Stimulated activated CD4-positive, alpha-beta T cell treated with anti-CD3 and anti-CD28 coated beads, Interleukin-2, amount 100 ng/mL, for 48 hours (primary cell): ENCODE data around the gene MRPL38.
"Not testable (repeated sequence)": the region's sequence is repeated elsewhere in the genome, so short reads cannot be mapped to it uniquely, and the experiment has no call there.

Source experiments
- DNase-seq, 2 donors: peaks; one replicate each; pipeline ENCODE4 v3.0.0-alpha.2; 2020

MRPL38 gene

DNA sequence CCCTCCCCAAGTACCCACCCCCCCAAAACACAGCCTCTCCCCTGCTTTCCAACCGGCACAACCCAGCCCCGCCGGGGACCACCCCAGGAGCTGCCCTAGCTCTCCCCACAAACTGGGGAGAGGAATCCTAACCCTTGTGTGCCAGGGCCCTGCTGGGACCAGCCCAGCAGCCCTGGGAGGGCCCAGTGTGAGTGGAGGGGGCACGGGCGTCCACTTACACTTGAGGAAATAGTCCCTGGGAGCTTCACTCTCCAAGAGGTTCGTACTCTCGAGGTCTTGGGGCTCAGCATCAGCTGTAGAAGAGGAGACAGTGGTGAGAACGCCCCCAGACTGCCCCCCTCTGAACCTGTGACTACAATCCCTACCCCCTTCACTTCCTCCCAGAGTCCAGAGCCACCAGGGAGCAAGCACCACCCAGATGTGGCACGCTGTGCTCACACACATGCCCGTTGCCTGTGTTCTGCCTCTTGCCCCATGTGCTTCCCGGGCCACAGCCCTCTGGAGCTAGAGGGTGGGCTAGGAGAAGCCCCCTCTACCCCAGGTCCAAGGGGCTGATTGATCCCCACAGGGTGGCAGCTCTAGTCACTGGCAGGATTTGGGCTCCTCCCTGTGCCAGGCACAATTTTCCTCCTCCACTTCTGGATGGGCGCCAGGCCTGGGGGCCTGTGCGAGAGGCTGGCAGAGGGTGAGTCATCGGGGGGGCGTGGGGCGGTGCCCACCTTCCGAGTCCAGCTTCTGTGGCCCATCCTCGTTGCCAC is 29.3 kb downstream of the MRPL38 start:
- DNase-seq, result no peak

DNA sequence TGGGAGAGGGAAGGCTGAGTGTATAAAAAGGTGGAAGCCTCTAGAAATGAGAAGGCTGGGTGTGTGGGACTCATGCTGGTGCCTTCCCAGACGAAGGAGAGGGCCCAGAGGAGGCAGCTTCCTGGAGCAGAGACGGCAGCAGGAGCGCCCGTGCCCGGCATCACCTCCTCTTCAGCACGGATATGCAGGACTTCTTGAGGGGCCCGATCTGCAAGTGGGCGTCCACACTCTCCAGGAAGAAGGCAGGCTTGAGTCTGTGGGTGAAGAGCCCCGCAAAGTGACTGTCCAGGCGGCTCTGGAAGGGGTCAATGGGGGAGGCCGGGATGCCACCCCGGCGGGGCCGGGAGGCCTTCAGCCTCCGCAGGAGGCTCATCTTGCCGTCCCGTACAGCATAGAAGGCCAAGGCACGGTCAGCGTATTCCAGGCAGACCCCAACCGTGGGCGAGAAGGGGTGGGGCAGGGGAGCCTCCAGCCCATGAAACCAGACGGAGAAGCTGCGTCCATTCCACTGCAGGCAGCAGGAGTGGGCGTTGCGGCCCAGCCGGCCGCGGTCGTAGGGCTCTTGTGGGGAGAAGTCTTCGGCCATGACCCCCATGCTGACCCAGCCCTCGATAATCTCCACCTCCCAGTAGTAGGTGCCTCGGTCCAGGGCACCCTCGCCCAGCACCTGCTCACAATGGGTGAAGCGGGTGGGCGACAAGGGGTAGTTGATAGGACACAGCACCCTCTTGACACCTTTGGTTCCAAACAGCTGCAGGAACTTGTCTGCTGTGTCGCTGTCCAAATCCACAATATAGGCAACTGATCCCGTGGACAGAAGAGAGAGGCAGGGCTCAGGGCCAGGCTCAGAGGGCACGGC is 30.1 kb downstream of the MRPL38 start:
- DNase-seq, result no peak

DNA sequence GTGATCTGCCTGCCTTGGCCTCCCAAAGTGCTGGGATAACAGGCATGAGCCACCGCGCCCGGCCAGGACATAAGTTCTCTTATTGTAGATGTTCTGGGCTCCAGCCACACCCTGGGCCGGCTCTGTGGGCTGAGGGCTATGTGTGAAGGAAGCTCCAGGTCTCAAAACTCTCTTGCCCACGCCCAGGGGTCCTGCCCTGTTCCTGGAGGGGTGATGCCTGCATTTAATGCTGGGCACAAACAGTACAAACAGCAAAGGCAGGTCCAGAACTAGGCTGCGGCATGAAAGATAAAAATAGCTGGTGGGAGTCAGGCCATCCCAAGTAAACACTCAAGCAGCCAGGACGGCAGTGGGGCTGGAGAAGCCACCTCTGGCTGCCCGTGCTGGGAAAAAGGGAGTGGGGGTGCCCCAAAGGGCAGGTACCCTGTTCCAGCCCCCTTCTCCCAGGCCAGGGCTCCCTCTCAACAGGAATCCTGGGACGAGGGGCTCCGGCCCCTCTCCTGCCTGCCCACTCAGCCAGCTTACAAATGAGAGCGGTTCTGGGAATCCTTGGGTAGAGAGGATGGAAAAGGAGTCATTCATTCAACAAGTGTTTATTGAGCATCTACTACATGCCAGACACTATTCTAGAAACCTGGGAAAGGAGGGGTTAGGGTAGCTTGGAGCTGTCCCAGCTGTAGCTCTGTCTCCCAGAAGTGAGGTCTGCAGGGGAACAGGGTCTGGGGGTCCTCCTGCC is 30.9 kb downstream of the MRPL38 start:
- DNase-seq, result no peak

DNA sequence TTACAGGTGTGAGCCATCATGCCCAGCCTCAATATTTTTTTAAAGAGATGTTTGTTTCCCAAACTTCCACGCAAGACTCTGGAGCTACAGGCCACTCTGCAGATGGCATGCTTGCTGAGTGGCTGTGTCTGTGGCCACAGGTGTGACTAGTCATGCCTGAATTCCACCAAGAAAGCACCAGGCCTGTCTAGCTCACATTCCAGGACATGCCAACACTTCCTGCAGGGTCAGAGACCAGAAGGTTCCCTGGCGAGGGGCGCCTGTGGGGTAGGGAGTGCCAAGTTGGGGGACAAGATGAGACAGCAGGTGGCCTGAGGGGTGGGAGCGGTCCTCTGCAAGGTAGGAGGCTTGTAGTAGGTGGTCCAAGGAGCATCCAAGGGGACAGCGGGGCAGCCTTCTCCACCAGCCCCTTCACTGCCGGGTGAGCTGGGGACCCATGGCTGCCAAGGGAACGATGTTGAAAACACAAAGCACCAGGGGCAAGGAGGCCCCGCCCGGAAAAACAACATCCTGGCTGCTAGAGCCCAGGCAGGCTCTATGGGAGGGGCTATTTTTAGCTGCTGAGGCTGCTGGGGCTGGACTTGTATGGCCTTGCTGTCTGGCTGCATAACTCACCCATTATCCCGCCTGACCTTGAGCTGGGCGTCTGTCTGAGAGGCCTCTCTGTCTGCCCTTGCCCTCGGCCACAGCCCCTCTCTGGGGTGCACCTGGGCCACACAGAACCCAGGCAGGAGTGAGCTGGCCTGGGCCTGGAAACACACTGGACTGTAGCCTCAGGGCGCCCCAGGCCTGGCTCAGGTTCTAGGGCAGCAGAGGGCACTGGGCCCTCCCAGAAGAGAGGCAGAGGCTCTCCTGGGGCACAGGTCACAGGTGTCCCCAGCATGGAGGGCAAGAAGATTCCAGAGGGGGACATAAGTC is 32.0 kb downstream of the MRPL38 start:
- DNase-seq, result no peak

DNA sequence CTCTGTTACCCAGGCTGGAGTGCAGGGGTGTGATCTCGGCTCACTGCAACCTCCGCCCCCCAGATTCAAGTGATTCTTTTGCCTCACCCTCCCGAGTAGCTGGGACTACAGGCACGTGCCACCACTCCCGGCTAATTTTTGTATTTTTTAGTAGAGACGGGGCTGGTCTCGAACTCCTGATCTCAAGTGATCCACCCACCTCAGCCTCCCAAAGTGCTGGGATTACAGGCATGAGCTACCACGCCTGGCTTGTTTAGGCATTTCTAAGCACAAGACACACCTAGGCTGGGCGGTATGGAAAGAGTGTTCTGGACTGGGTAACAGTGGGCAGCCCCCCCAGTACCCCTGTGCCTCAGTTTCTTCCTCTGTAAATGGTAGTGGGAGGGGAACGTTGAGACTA is 34.5 kb downstream of the MRPL38 start:
- DNase-seq, result not testable (repeated sequence)

DNA sequence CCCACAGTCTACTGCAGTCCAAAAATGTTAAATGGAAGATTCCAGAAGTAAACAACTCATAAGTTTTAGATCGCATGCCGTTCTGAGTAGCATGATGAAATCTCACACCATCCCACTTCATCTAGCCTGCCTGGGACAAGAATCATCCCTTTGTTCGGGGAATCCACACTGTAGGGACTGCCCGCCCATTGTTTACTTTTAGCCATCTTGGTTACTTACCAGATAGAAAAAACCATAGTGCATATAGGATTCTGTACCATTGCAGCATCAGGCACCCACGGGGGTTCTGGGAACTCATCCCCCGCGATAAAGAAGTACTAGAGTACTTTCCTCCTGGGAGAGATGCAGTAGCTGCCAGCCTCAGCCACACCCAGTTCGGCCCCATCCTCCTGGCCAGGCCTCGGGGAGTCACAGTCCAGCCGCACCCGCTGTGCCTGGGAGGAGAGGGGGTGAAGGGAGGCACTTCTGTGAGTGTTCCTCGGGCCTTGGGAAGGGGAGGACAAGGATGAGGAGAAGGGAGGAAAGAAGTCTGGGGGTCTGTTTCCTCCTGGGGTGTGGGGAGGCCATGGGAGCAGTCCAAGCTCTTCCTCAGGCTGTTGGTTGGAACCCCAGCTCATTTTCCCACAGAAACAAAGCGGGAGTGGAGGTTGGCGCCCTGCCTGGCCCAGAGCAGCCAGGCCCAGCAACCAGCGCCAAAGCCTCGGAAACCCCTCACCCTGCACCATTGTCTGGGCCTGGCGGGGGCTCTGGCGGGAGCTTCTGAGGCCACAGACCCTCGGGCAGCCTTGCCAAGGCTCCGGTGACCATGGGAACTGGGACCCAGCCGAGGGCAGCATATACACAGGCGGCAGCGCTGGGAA is 35.2 kb downstream of the MRPL38 start:
- DNase-seq, result no peak

DNA sequence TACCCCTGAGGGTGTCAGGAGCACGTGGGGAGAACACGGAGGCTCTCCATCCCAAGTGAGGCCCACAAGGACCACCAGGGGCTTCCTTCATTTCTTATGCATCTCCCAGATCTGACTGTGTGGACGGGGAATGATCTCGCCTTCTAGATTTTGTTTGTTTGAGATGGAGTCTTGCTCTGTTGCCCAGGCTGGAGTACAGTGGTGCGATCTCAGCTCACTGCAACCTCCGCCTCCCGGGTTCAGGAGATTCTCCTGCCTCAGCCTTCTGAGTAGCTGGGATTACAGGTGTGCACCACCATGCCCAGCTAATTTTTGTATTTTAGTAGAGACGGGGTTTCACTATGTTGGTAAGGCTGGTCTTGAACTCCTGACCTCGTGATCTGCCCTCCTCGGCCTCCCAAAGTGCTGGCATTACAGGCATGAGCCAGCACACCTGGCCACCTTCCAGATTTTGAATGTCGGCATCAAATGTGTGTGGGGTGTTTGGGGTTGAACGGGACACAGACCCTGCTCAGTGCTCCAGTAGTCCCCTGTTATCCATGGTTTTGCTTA is 35.9 kb downstream of the MRPL38 start:
- not testable (repeated sequence) for DNase-seq

DNA sequence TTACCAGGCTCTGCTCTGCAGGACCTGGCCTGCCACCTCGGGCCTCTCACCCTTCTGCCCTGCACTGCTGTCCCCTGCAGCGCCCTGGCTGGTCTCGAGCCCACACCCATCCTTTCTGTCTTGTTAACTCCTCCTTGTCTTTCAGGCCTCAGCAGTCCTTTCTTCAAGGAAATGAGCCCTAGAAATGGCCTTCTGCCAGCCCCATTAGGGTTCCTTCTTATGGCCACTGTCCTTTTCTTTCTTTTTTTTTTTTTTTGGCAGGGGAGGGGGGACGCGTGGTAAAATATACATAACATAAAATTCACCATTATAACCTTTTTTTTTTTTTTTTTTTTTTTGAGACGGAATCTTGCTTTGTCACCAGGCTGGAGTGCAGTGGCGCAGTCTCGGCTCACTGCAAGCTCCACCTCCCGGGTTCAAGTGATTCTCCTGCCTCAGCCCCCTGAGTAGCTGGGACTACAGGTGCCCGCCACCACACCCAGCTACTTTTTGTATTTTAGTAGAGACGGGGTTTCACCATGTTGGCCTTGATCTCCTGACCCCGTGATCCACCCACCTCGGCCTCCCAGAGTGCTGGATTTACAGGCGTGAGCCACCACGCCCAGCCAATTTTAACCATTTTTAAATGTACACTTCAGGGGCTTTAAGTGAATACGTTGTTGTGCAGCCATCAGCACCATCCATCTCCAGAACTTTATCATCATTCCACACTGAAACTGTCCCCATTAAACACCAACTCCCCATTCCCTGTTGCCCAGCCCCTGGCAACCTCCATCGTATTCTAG is 39.1 kb downstream of the MRPL38 start:
- not testable (repeated sequence) for DNase-seq

DNA sequence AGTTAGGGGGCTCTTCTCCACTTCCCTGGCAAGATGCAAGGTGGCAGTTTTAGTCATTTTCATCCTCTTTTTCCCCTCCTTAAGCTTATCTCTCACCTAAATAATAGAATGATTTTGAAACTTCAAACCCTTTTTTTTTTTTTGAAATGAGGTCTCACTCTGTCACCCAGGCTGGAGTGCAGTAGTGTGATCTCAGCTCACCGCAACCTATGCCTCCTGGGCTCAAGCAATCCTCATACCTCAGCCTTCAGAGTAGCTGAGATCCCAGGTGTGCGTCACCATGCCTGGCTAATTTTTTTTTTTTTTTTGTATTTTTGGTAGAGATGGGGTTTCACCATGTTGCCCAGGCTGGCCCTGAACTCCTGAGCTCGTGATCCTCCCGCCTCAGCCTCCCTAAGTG is 39.8 kb downstream of the MRPL38 start:
- not testable (repeated sequence) for DNase-seq

DNA sequence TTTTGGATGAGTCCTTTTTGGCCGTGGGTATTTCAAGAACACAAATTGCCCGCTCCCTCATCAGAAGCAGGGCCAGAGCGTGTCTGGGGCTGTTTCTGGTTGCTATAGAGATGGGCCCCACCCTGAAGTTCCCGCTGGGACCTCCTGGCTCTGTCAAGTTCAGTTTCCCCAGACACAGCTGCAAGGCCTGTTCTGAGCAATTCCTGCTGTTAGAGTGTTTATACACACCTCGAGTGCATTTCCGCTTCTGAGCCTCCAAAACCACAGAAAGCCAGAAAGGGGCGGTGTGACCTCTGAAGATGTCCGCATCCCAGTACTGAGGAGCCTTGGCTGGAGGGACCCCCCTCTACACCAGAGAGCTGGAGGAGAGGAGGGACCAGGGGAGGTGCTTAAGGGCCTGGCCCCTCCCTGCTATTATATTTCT is 40.2 kb downstream of the MRPL38 start:
- no peak for DNase-seq

DNA sequence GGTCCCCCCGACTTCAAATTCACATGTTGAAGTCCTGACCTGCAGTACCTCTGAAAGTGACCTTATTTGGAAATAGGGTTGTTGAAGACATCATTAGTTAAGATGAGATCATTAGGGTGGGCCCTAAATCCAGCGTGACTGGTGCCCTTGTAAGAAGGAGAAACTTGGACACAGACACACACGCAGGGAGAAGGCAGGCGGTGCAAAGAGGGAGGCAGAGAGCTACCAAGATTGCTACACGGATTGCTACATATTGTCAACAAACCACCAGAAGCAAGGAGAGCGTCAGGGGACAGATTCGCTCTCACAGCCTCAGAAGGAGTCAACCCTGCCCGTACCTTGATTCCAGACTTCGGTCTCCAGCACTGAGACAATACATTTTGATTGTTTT is 42.8 kb downstream of the MRPL38 start:
- DNase-seq, result no peak

DNA sequence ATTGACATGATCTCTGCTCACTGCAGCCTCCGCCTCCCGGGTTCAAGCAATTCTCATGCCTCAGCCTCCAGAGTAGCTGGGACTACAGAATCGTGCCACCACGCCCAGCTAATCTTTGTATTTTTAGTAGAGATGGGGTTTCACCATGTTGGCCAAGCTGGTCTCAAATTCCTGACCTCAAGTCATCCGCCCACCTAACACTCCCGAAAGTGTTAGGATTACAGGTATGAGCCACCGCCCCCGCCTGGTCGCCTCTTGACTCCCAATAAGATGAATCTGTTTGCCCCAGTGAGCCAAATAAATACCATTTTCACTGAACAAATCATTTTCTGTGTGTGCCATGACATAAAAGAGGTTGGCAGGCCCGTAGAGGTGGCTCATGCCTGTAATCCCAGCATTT is 45.3 kb downstream of the MRPL38 start:
- DNase-seq, result not testable (repeated sequence)

DNA sequence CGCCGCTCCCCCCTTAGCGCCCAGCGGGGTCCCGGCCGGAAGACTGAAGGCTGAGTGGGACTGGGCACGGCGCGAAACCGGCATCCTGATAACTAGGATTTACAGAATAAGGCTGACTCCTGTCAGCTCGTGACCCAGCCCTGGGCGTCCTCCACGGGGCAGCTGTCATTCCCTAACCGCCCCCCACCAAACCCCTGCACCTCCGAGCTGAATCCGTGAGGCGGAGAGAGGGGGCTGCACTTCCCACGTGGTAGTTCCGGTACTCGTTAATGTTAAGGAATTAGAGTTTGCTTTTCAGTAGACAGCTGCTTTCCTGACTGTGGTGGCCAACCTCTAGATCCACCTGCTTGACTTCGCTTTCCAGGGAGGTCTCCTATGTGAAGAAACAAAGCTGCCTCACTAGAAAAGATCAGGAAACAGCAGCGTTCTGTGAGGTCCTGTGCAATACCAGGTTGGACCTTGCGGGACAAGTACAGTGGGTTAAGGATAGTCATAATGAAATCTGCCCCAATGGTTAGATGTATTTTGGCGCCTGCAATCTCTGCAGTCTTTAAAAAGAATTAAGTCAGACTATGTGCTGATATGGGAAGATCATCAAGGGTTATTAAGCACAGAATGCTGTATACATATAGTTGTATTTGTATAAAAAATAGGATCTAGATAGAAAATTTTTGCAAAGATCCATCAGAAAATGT is 48.5 kb downstream of the MRPL38 start:
- DNase-seq, result no peak

DNA sequence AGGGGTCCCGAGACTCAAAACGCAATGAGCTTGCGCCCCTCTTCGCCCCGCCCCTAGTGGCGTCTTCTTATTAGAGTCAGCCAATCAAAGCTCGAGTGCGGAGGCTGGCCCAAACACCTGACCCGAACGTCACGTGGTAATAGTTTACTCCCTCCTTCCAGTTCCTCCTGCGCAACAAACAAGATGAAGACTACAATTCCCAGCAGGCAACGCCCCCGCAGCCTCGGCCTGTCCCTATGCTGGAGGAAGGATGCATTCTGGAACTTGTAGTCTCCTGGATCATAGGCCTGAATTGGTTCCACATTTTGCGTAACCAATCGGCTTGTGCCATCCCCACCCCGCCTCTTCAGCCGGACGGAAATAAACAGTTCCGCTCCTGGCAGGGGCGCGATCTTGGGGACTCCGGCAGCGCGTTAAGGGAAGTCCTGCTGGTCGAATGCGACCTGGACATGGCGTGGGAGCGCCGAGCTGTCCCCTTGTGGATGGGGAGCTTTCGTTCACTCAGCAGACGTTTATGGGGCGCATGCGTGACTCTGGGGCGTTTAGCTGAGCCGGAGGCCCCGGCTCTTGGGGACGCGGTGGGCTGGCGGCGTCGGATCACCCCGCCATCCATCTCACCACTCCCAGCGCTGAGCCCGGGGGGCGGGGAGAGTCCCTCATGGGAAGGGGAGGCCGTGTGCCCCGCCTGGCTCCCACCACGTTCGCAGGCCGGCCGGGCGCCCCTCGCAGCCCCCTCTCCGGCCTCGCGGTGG is 49.2 kb downstream of the MRPL38 start, which contains the start of gene WBP2:
Gene WBP2 (minus strand): TSS at position 26 of the 752 bp plus-strand sequence. CDS start 38 bp downstream, outside the sequence.
- peak; percentile 94 to 97 for DNase-seq

DNA sequence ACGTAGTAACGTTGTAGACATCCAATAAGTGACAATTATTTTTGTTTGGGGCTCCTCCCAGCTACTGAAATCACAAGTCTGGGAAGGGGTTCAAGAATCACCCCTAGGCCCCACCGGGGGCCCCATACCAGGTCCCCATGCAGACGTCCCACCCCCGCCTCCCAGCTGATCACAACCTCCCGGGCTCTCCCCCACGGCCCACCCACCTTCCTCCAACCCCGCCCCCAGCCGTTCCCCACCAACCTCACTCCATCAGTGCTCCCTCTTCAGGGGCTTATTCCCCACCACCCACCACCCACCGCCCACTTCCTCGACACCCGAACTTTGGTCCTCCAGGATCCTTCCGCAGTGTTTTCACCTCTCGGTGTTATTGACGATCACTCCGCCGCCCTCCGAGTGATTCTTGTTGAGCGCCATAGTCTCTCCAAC is 49.8 kb downstream of the MRPL38 start:
- no peak for DNase-seq

DNA sequence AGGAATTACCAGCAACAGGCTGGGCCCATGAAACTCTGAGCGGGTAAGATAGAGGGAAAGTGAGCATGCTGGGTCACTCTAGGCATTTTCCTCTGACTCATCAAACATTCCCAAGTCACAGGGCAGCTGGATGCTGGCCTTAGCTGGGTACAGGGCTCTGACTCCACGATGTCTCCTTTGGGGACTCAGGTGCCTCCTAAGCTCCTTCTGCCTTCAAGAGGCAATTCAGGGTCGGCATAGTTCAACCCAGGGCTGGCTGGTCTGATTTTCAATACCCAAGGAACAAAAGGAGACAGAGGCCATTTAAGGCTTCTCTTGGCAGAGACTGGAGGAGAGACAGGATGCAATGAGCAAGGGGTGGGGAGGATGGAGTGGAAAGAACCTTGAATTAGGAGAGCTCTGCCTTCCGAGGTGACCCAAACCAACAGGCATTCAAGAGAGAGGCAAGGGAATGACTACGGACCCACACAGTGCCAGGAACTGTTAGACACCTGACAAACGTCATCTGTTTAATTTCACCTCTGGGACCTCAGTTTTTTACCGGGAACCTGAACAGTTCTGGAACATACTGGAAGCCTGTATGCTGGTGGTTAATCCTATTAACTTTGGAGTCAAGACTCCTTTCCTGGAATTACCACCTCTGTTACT is 50.5 kb downstream of the MRPL38 start:
- DNase-seq, result no peak

DNA sequence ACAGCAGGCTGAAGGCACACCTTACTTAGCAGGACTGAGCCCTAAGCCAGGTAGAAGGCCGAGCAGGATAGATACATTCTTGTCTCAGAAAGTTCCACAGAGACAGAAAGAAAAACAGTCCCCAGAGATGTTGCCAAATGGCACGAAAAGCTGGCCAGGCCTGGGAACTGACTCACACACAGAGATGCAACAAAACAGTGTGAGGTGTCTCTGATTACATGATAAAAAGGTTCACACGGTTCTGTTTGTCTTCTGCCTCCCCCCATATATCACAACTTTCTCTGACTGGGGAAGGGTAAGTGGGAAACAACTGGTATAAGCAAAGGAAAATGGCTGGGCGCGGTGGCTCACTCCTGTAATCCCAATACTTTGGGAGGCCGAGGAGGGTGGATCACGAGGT is 51.3 kb downstream of the MRPL38 start:
- DNase-seq, result no peak

DNA sequence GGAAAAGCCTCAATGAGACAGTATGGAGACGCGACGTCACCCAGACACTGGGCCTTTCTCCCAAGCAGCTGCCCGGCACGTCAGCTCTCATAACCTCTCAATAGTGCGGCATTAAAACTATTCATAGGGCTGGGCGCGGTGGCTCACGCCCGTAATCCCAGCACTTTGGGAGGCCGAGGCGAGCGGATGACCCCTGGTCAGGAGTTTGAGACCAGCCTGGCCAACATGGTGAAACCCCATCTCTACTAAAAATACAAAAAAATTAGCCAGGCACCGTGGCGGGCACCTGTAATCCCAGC is 53.0 kb downstream of the MRPL38 start:
- not testable (repeated sequence) for DNase-seq
